Nephron progenitor cell (in vitro differentiated cells): ENCODE measurements around the gene ENOX1.

Experiments
- DNase-seq: peaks from one replicate; pipeline ENCODE4 v3.0.0; 2021
- H3K27ac Mint-ChIP-seq: 2 replicates; pipeline ENCODE4 v1.8.0; 2021; ENCODE audit warnings: mild to moderate bottlenecking, moderate library complexity, mixed read lengths
- H3K27me3 Mint-ChIP-seq: 2 replicates; pipeline ENCODE4 v1.8.0; 2021; ENCODE audit warnings: mild to moderate bottlenecking, low read depth, mixed read lengths; ENCODE audit not compliant: poor library complexity
- H3K36me3 Mint-ChIP-seq: 2 replicates; pipeline ENCODE4 v1.8.0; 2021; ENCODE audit warnings: low read depth, mixed read lengths
- H3K4me1 Mint-ChIP-seq: 2 replicates; pipeline ENCODE4 v1.8.0; 2021; ENCODE audit warnings: mixed read lengths
- H3K4me3 Mint-ChIP-seq: 2 replicates; pipeline ENCODE4 v1.8.0; 2021; ENCODE audit warnings: mild to moderate bottlenecking, moderate library complexity, mixed read lengths
- H3K9me3 Mint-ChIP-seq: 2 replicates; pipeline ENCODE4 v1.8.0; 2021; ENCODE audit warnings: mild to moderate bottlenecking, moderate library complexity, mixed read lengths
- CTCF ChIP-seq: fragments of 200-600 bp; sonication (generic); IDR thresholded peaks from 2 replicates; pipeline ENCODE4 v1.5.0; 2021; ENCODE audit warnings: antibody characterized with exemption

Gene ENOX1

GRCh38 chr13:43166644-43167457 lies 619.9 kb downstream of the ENOX1 start:
- no peak overlapping the region for H3K27ac Mint-ChIP-seq
- H3K4me1 Mint-ChIP-seq, result peaks cover 23% of the 10 kb centered on the region
- H3K4me3 Mint-ChIP-seq, result no peak overlapping the region
- TF ChIP-seq CTCF, result no peak
- H3K36me3 Mint-ChIP-seq, result no peaks in the 10 kb centered on the region
- DNase-seq, result no peak
- H3K27me3 Mint-ChIP-seq, result peaks cover 7% of the 10 kb centered on the region
- peaks cover 44% of the 10 kb centered on the region for H3K9me3 Mint-ChIP-seq
